SU-DHL-6 (cell line): ENCODE measurements around the gene TACR3.

Source experiments
- EZH2phosphoT487 ChIP-seq: fragments of 200-600 bp; sonication (generic), shearing (Covaris generic); conservative IDR thresholded peaks from 2 replicates; pipeline ENCODE4 v1.6.1; 2018; ENCODE audit warnings: mild to moderate bottlenecking, antibody characterized with exemption, low read length, moderate library complexity, mixed read lengths
- TF ChIP-seq, protein P1 (sequence below): fragments of 200-600 bp; sonication (generic); IDR thresholded peaks from one replicate; pipeline ENCODE4 v1.5.1; 2017; ENCODE audit warnings: antibody characterized with exemption, mild to moderate bottlenecking, low read length, moderate library complexity; ENCODE audit not compliant: insufficient read depth, poor library complexity, severe bottlenecking

DNA sequence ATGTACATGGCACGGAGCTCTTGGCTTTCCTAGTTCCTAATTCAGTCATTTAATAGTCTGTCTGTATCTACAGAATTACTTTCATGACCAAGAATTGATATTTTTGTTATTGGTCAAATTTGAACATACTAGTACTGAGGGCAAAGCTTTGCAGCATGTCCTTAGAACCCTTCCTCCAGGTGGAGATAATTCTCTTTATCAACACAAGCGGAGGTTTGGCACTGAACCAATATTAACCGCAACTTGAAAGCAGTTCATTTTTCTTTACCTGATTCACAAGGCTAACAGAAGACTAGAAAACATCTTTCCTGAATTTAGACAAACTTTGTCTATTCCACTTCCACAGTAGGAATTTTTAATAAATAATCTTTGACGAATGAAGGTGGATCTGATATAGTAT, 73.8 kb downstream of the TACR3 start:
- TF ChIP-seq, protein P1, sequence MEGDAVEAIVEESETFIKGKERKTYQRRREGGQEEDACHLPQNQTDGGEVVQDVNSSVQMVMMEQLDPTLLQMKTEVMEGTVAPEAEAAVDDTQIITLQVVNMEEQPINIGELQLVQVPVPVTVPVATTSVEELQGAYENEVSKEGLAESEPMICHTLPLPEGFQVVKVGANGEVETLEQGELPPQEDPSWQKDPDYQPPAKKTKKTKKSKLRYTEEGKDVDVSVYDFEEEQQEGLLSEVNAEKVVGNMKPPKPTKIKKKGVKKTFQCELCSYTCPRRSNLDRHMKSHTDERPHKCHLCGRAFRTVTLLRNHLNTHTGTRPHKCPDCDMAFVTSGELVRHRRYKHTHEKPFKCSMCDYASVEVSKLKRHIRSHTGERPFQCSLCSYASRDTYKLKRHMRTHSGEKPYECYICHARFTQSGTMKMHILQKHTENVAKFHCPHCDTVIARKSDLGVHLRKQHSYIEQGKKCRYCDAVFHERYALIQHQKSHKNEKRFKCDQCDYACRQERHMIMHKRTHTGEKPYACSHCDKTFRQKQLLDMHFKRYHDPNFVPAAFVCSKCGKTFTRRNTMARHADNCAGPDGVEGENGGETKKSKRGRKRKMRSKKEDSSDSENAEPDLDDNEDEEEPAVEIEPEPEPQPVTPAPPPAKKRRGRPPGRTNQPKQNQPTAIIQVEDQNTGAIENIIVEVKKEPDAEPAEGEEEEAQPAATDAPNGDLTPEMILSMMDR: no peak
- no peak for TF ChIP-seq EZH2phosphoT487
